ENCODE measurements around the gene MDGA2.
"Not testable (repeated sequence)": the region's sequence is repeated elsewhere in the genome, so short reads cannot be mapped to it uniquely, and the experiment has no call there.

Gene MDGA2

GRCh38 chr14:47235619-47236018 is 439.8 kb downstream of the MDGA2 start:
- DNase-seq (ENCODE audit: low spot score) = no peak

GRCh38 chr14:47226877-47227520 is 448.4 kb downstream of the MDGA2 start:
- no peak for DNase-seq (ENCODE audit: low spot score)

- DNase-seq (ENCODE audit: low spot score) = no peak
Observed at GRCh38 chr14:47223656-47224055, 451.7 kb downstream of the MDGA2 start.

GRCh38 chr14:47220096-47220495 is 455.3 kb downstream of the MDGA2 start:
- no peak for DNase-seq (ENCODE audit: low spot score)

GRCh38 chr14:47211263-47211662 is 464.1 kb downstream of the MDGA2 start:
- DNase-seq (ENCODE audit: low spot score) = no peak

- no peak for DNase-seq (ENCODE audit: low spot score)
Observed at GRCh38 chr14:47210099-47210498, 465.3 kb downstream of the MDGA2 start.

GRCh38 chr14:47208434-47208833 is 467.0 kb downstream of the MDGA2 start:
- no peak for DNase-seq (ENCODE audit: low spot score)

- DNase-seq (ENCODE audit: low spot score) = peak; percentile 17
Observed at GRCh38 chr14:47207617-47208016, 467.8 kb downstream of the MDGA2 start.

- no peak for DNase-seq (ENCODE audit: low spot score)
Observed at GRCh38 chr14:47200740-47201139, 474.7 kb downstream of the MDGA2 start.

GRCh38 chr14:47195582-47195981 is 479.8 kb downstream of the MDGA2 start:
- DNase-seq (ENCODE audit: low spot score) = no peak

GRCh38 chr14:47194055-47194454 is 481.4 kb downstream of the MDGA2 start:
- DNase-seq (ENCODE audit: low spot score) = peak; percentile 2

- DNase-seq (ENCODE audit: low spot score) = not testable (repeated sequence)
Observed at GRCh38 chr14:47192203-47192602, 483.2 kb downstream of the MDGA2 start.

GRCh38 chr14:47191700-47192099 is 483.7 kb downstream of the MDGA2 start:
- DNase-seq (ENCODE audit: low spot score) = no peak

GRCh38 chr14:47189911-47190484 is 485.4 kb downstream of the MDGA2 start:
- DNase-seq (ENCODE audit: low spot score) = no peak

GRCh38 chr14:47186486-47186885 is 488.9 kb downstream of the MDGA2 start:
- no peak for DNase-seq (ENCODE audit: low spot score)

GRCh38 chr14:47179906-47180305 is 495.5 kb downstream of the MDGA2 start:
- no peak for DNase-seq (ENCODE audit: low spot score)

- not testable (repeated sequence) for DNase-seq (ENCODE audit: low spot score)
Observed at GRCh38 chr14:47171896-47172295, 503.5 kb downstream of the MDGA2 start.

GRCh38 chr14:47167402-47167801 is 508.0 kb downstream of the MDGA2 start:
- no peak for DNase-seq (ENCODE audit: low spot score)

- no peak for DNase-seq (ENCODE audit: low spot score)
Observed at GRCh38 chr14:47155395-47155794, 520.0 kb downstream of the MDGA2 start.

GRCh38 chr14:47154276-47154797 is 521.1 kb downstream of the MDGA2 start:
- no peak for DNase-seq (ENCODE audit: low spot score)

- DNase-seq (ENCODE audit: low spot score) = no peak
Observed at GRCh38 chr14:47153746-47154145, 521.7 kb downstream of the MDGA2 start.

- DNase-seq (ENCODE audit: low spot score) = no peak
Observed at GRCh38 chr14:47150267-47150666, 525.1 kb downstream of the MDGA2 start.

GRCh38 chr14:47149326-47149725 is 526.1 kb downstream of the MDGA2 start:
- no peak for DNase-seq (ENCODE audit: low spot score)

GRCh38 chr14:47148686-47149085 is 526.7 kb downstream of the MDGA2 start:
- DNase-seq (ENCODE audit: low spot score) = no peak
